ENCODE measurements around the gene FXYD1.
"Not testable (repeated sequence)": the region's sequence is repeated elsewhere in the genome, so short reads cannot be mapped to it uniquely, and the experiment has no call there.

FXYD1 gene

GRCh38 chr19:35099897-35100275 lies 38.7 kb upstream of the FXYD1 start:
- Histone ChIP-seq H3K4me1 (ENCODE audit: control insufficient read depth in 1 of 2, insufficient read depth in 1 of 2, low read depth in 1 of 2, low read length in 1 of 2) (no peaks in the 10 kb centered on the region), H3K27ac (no peak overlapping the region)
- no peak for TF ChIP-seq CTCF (IDR thresholded peaks at IDR 0.05)

GRCh38 chr19:35100588-35101533 lies 37.8 kb upstream of the FXYD1 start:
- H3K27me3 ChIP-seq = no peaks in the 10 kb centered on the region
- no peaks in the 10 kb centered on the region for H3K36me3 ChIP-seq
- H3K4me3 ChIP-seq (ENCODE audit: low read depth in 1 of 2, low read length in 1 of 2) = no peak overlapping the region
- no peaks in the 10 kb centered on the region for H3K4me1 ChIP-seq (ENCODE audit: control insufficient read depth in 1 of 2, insufficient read depth in 1 of 2, low read depth in 1 of 2, low read length in 1 of 2)
- no peak overlapping the region for H3K27ac ChIP-seq
- no peaks in the 10 kb centered on the region for H3K9me3 ChIP-seq
- TF ChIP-seq CTCF (IDR thresholded peaks at IDR 0.05) = no peak

More at GRCh38 chr19:35099897-35100275, 38.7 kb upstream of the FXYD1 start:
- H3K9me3 ChIP-seq = no peaks in the 10 kb centered on the region
- H3K4me3 ChIP-seq (ENCODE audit: low read depth in 1 of 2, low read length in 1 of 2) = no peak overlapping the region
- H3K36me3 ChIP-seq = no peaks in the 10 kb centered on the region
- H3K27me3 ChIP-seq = no peaks in the 10 kb centered on the region

GRCh38 chr19:35101949-35102348 lies 36.7 kb upstream of the FXYD1 start:
- H3K9me3 ChIP-seq; H3K4me1 ChIP-seq (ENCODE audit: control insufficient read depth in 1 of 2, insufficient read depth in 1 of 2, low read depth in 1 of 2, low read length in 1 of 2); H3K27ac ChIP-seq; H3K36me3 ChIP-seq; H3K4me3 ChIP-seq (ENCODE audit: low read depth in 1 of 2, low read length in 1 of 2); H3K27me3 ChIP-seq: not testable (repeated sequence)

- H3K4me1 ChIP-seq (ENCODE audit: control insufficient read depth in 1 of 2, insufficient read depth in 1 of 2, low read depth in 1 of 2, low read length in 1 of 2); H3K4me3 ChIP-seq (ENCODE audit: low read depth in 1 of 2, low read length in 1 of 2); H3K9me3 ChIP-seq; H3K27me3 ChIP-seq; H3K36me3 ChIP-seq; H3K27ac ChIP-seq: not testable (repeated sequence)
Observed at GRCh38 chr19:35103614-35104013, 35.0 kb upstream of the FXYD1 start.

- H3K4me1 ChIP-seq (ENCODE audit: control insufficient read depth in 1 of 2, insufficient read depth in 1 of 2, low read depth in 1 of 2, low read length in 1 of 2) = no peaks in the 10 kb centered on the region
- H3K27me3 ChIP-seq = peaks cover 2% of the 10 kb centered on the region
- no peaks in the 10 kb centered on the region for H3K36me3 ChIP-seq
- H3K4me3 ChIP-seq (ENCODE audit: low read depth in 1 of 2, low read length in 1 of 2) = no peak overlapping the region
- no peak for TF ChIP-seq CTCF (IDR thresholded peaks at IDR 0.05)
- no peaks in the 10 kb centered on the region for H3K9me3 ChIP-seq
- no peak overlapping the region for H3K27ac ChIP-seq
Observed at GRCh38 chr19:35104361-35104760, 34.3 kb upstream of the FXYD1 start.

- Histone ChIP-seq H3K4me1 (ENCODE audit: control insufficient read depth in 1 of 2, insufficient read depth in 1 of 2, low read depth in 1 of 2, low read length in 1 of 2) (no peaks in the 10 kb centered on the region), H3K9me3 (no peaks in the 10 kb centered on the region), H3K27me3 (peaks cover 9% of the 10 kb centered on the region), H3K36me3 (no peaks in the 10 kb centered on the region), H3K27ac (no peak overlapping the region), H3K4me3 (ENCODE audit: low read depth in 1 of 2, low read length in 1 of 2) (no peak overlapping the region)
- TF ChIP-seq CTCF (IDR thresholded peaks at IDR 0.05) = no peak
Observed at GRCh38 chr19:35105047-35105410, 33.6 kb upstream of the FXYD1 start.
